Measurements from ENCODE around the gene PPARD.
A peak's percentile ranks its signal among the peaks of the same experiment; 100 is the strongest.

- TF ChIP-seq CTCF (IDR thresholded peaks at IDR 0.05 in 4 of 5, conservative IDR thresholded peaks at IDR 0.05 in 1 of 5) (peak in 4 of 5 experiments; percentile 55 to 66 (median 60)), POLR2A (IDR thresholded peaks at IDR 0.05) (no peak)
These were observed 44.5 kb upstream of the PPARD start, which contains the start of gene DEF6 for GRCh38 chr6:35297601-35298481.

All from gastrocnemius medialis (tissue), 4 donors.